ENCODE measurements around the gene PROX1. TPM values are rescaled to one million over a fixed set of nuclear protein-coding genes. Genes with fewer than 3 reads are reported as not detected.

The PROX1 gene
- total RNA-seq, 2 experiments from 2014 or later = 0.09 to 0.14 TPM

GRCh38 chr1:213982672-213983492 is 4.9 kb upstream of the PROX1 start:
- peaks cover 35% of the 10 kb centered on the region for H3K4me1 Mint-ChIP-seq
- CTCF ChIA-PET = interaction anchor here (0.6 kb wide), 1 partner anchor 932 kb away, joined by 4 read pairs; the partner anchor contains the start of gene RPS6KC1
- ATAC-seq = no peak

GRCh38 chr1:213983493-213984386 is 4.0 kb upstream of the PROX1 start:
- POLR2A ChIA-PET = interaction anchor here (0.7 kb wide), 1 partner anchor 1126 kb away, joined by 4 read pairs; the partner anchor contains the start of gene FLVCR1
- intact Hi-C loops (cut with DNase I, micrococcal nuclease) = no loop called here

More at GRCh38 chr1:213982672-213983492, 4.9 kb upstream of the PROX1 start:
- peak; percentile 31 for DNase-seq
- intact Hi-C loops (cut with DNase I, micrococcal nuclease) = no loop called here
- Mint-ChIP-seq H3K4me3 (no peak overlapping the region), H3K36me3 (ENCODE audit: low read depth) (peaks cover 3% of the 10 kb centered on the region), H3K27me3 (peaks cover 83% of the 10 kb centered on the region), H3K27ac (no peak overlapping the region), H3K9me3 (ENCODE audit: low read depth) (peaks cover 2% of the 10 kb centered on the region)
- POLR2A ChIA-PET = no interaction called here

GRCh38 chr1:213984387-213985208 is 3.2 kb upstream of the PROX1 start:
- H3K27ac Mint-ChIP-seq = no peak overlapping the region
- no peak overlapping the region for H3K4me3 Mint-ChIP-seq
- ChIA-PET CTCF (interaction anchor here (0.6 kb wide), 1 partner anchor 743 kb away, joined by 3 read pairs; no protein-coding TSS in a partner anchor), POLR2A (interaction anchor here (0.6 kb wide), 1 partner anchor 459 kb away, joined by 3 read pairs; no protein-coding TSS in a partner anchor)
- H3K27me3 Mint-ChIP-seq = peaks cover 87% of the 10 kb centered on the region
- DNase-seq = no peak
- intact Hi-C loops (cut with DNase I, micrococcal nuclease) = loop anchor here in 1 of 2 experiments (5.0 kb wide), 2 partner anchors 222 to 1583 kb away; partner anchors contain the start of gene KCTD3
- ATAC-seq = no peak
- no peaks in the 10 kb centered on the region for H3K9me3 Mint-ChIP-seq (ENCODE audit: low read depth)
- H3K36me3 Mint-ChIP-seq (ENCODE audit: low read depth) = peaks cover under 1% of the 10 kb centered on the region
- peaks cover 44% of the 10 kb centered on the region for H3K4me1 Mint-ChIP-seq

More at GRCh38 chr1:213983493-213984386, 4.0 kb upstream of the PROX1 start:
- no peak overlapping the region for H3K4me3 Mint-ChIP-seq
- DNase-seq (no peak), ATAC-seq (no peak)
- H3K36me3 Mint-ChIP-seq (ENCODE audit: low read depth) = peaks cover 3% of the 10 kb centered on the region
- no peak overlapping the region for H3K27ac Mint-ChIP-seq
- peaks cover 42% of the 10 kb centered on the region for H3K4me1 Mint-ChIP-seq
- H3K9me3 Mint-ChIP-seq (ENCODE audit: low read depth) = peaks cover 2% of the 10 kb centered on the region
- CTCF ChIA-PET = interaction anchor here (0.6 kb wide), 2 partner anchors 742 to 933 kb away, joined by 3 to 4 read pairs; partner anchors contain the start of gene RPS6KC1
- H3K27me3 Mint-ChIP-seq = peaks cover 87% of the 10 kb centered on the region

- CTCF ChIA-PET = no interaction called here
- Mint-ChIP-seq H3K27me3 (peaks cover 90% of the 10 kb centered on the region), H3K9me3 (ENCODE audit: low read depth) (no peaks in the 10 kb centered on the region), H3K36me3 (ENCODE audit: low read depth) (no peaks in the 10 kb centered on the region), H3K27ac (no peak overlapping the region), H3K4me3 (peak overlapping the region; percentile 26), H3K4me1 (peaks cover 43% of the 10 kb centered on the region)
- POLR2A ChIA-PET = no interaction called here
- no peak for ATAC-seq
- DNase-seq = peak; percentile 48
- intact Hi-C loops (cut with DNase I, micrococcal nuclease) = loop anchor here in 1 of 2 experiments (5.0 kb wide), 2 partner anchors 223 to 1582 kb away; partner anchors contain the start of gene KCTD3
Measured at GRCh38 chr1:213985209-213986019, 2.4 kb upstream of the PROX1 start.

GRCh38 chr1:213986020-213986924 is 1.5 kb upstream of the PROX1 start:
- Mint-ChIP-seq H3K4me3 (peak overlapping the region; percentile 26), H3K27me3 (peaks cover 90% of the 10 kb centered on the region), H3K27ac (no peak overlapping the region), H3K36me3 (ENCODE audit: low read depth) (no peaks in the 10 kb centered on the region), H3K9me3 (ENCODE audit: low read depth) (no peaks in the 10 kb centered on the region), H3K4me1 (peaks cover 40% of the 10 kb centered on the region)
- ATAC-seq = no peak
- intact Hi-C loops (cut with DNase I, micrococcal nuclease) = loop anchor here in 1 of 2 experiments (5.0 kb wide), 2 partner anchors 224 to 1581 kb away; partner anchors contain the start of gene KCTD3
- ChIA-PET CTCF (interaction anchor here (1.8 kb wide), 1 partner anchor 8 kb away, joined by 4 read pairs; no protein-coding TSS in a partner anchor), POLR2A (no interaction called here)
- no peak for DNase-seq

- POLR2A ChIA-PET = no interaction called here
- Mint-ChIP-seq H3K9me3 (ENCODE audit: low read depth) (no peaks in the 10 kb centered on the region), H3K4me1 (peaks cover 40% of the 10 kb centered on the region), H3K36me3 (ENCODE audit: low read depth) (no peaks in the 10 kb centered on the region), H3K27me3 (peaks cover 87% of the 10 kb centered on the region), H3K4me3 (peak overlapping the region; percentile 81), H3K27ac (no peak overlapping the region)
- intact Hi-C loops (cut with DNase I, micrococcal nuclease) = loop anchor here in 1 of 2 experiments (5.0 kb wide), 2 partner anchors 225 to 1580 kb away; partner anchors contain the start of gene KCTD3
- DNase-seq (no peak), ATAC-seq (no peak)
- CTCF ChIA-PET = interaction anchor here (1.8 kb wide), 1 partner anchor 9 kb away, joined by 4 read pairs; no protein-coding TSS in a partner anchor
Measured at GRCh38 chr1:213986925-213987250, 885 bp upstream of the PROX1 start.

- CTCF ChIA-PET = interaction anchor here (1.0 to 1.8 kb wide), 2 partner anchors 10 to 158 kb away, joined by 4 read pairs; no protein-coding TSS in a partner anchor
- Mint-ChIP-seq H3K4me1 (peaks cover 37% of the 10 kb centered on the region), H3K36me3 (ENCODE audit: low read depth) (no peaks in the 10 kb centered on the region), H3K27me3 (peaks cover 87% of the 10 kb centered on the region), H3K4me3 (peak overlapping the region; percentile 81), H3K9me3 (ENCODE audit: low read depth) (no peaks in the 10 kb centered on the region), H3K27ac (no peak overlapping the region)
- ATAC-seq (peak; percentile 21), DNase-seq (no peak)
- POLR2A ChIA-PET = interaction anchor here (0.6 kb wide), 1 partner anchor 9 kb away, joined by 5 read pairs; no protein-coding TSS in a partner anchor
- intact Hi-C loops (cut with DNase I, micrococcal nuclease) = loop anchor here in 1 of 2 experiments (5.0 kb wide), 2 partner anchors 225 to 1580 kb away; partner anchors contain the start of gene KCTD3
Measured at GRCh38 chr1:213987422-213987926, 299 bp upstream of the PROX1 start.

- Mint-ChIP-seq H3K27me3 (peaks cover 86% of the 10 kb centered on the region), H3K36me3 (ENCODE audit: low read depth) (no peaks in the 10 kb centered on the region), H3K27ac (peak overlapping the region; percentile 51), H3K4me1 (peaks cover 37% of the 10 kb centered on the region), H3K4me3 (peak overlapping the region; percentile 81), H3K9me3 (ENCODE audit: low read depth) (no peaks in the 10 kb centered on the region)
- ATAC-seq = no peak
- CTCF ChIA-PET = no interaction called here
- POLR2A ChIA-PET = no interaction called here
- no peak for DNase-seq
- intact Hi-C loops (cut with DNase I, micrococcal nuclease) = loop anchor here in 1 of 2 experiments (5.0 kb wide), 2 partner anchors 226 to 1579 kb away; partner anchors contain the start of gene KCTD3
Measured at GRCh38 chr1:213988507-213989001, 781 bp downstream of the PROX1 start.

Data from activated CD4-positive, alpha-beta T cell treated with anti-CD3 and anti-CD28 coated beads for 36 hours (primary cell).